Liver (tissue), 3 donors: Measurements from ENCODE around the gene SLC8A1.

Experiments
- CTCF ChIP-seq: fragments of 150-350 bp; IDR thresholded peaks from 2 replicates; pipeline ENCODE4 v1.5.1; 2017; ENCODE audit warnings: improper control_type of control experiment, low read depth, low read length; ENCODE audit not compliant: missing input control
- MAX ChIP-seq: IDR thresholded peaks from 2 replicates; pipeline ENCODE4 v1.6.1; 2016; ENCODE audit warnings: antibody characterized with exemption
- SP1 ChIP-seq: IDR thresholded peaks from 2 replicates; pipeline ENCODE4 v1.6.1; 2018; ENCODE audit warnings: antibody characterized with exemption, mild to moderate bottlenecking
- donor health status: healthy.
- donor health status: healthy.

DNA sequence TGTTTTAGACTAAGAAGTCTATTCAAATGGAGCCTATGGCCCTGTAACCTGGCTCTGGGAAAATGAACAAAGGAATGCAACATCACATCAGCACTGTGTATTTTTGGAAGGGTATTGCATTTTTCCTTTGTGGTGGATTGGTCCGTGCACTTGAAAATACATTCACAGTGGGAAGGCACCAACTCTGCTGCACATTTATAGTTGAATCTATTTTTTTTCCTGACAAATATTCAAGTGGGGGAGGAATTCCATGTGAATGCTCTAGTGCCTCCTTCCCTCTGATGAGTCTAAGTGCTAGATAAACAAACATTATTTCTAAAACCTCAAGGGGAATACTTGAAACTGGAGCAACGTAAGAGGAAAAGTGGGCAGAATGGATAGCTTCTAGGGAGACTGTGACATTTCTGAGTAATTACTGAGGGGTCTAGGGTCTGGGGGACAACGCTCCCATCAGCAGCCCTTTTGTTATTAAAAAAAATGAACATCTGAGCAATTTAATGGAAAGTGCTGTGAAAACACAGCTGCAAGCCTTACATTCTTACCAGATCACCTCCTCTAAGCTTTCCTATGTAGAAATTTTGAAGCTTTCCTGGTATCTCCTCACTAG is 208.2 kb downstream of the SLC8A1 start:
- TF ChIP-seq CTCF = no peak
- TF ChIP-seq SP1 = no peak
- no peak for TF ChIP-seq MAX
